Peyer's patch (tissue), 4 donors: ENCODE data around the gene ZDHHC8. TPM values are rescaled to one million over a fixed set of nuclear protein-coding genes. Genes with fewer than 3 reads are reported as not detected.

ENCODE experiments used
- DNase-seq, 3 donors: peaks; one replicate each; pipeline ENCODE4 v3.0.0-alpha.2; 2017 to 2019
- H3K27ac ChIP-seq, 4 donors: fragments of 200-600 bp; sonication (generic); one replicate each; pipeline ENCODE4 v1.5.1; 2016 to 2019
- H3K27me3 ChIP-seq, 2 donors: fragments of 200-600 bp; sonication (generic); one replicate each; pipeline ENCODE4 v1.5.1; 2019
- H3K36me3 ChIP-seq, 3 donors: fragments of 200-600 bp; sonication (generic); one replicate each; pipeline ENCODE4 v1.5.1; 2016 to 2019
- H3K4me1 ChIP-seq, 4 donors: fragments of 200-600 bp; sonication (generic); one replicate each; pipeline ENCODE4 v1.5.1; 2016 to 2019
- H3K4me3 ChIP-seq, 4 donors: fragments of 200-600 bp; sonication (generic); 1 replicate in 3 of 4; 2 replicates in 1 of 4; pipeline ENCODE4 v1.5.1; 2016 to 2019; ENCODE audit warnings: mild to moderate bottlenecking in 1 of 4
- H3K9me3 ChIP-seq, 4 donors: fragments of 200-600 bp; sonication (generic); one replicate each; pipeline ENCODE4 v1.5.1; 2016 to 2019; ENCODE audit warnings: mild to moderate bottlenecking in 1 of 4
- POLR2A ChIP-seq, 2 donors: fragments of 450-650 bp; IDR thresholded peaks; one replicate each; pipeline ENCODE4 v1.5.1; 2017; ENCODE audit warnings: antibody characterized with exemption in 2 of 2, mild to moderate bottlenecking in 2 of 2, moderate library complexity in 2 of 2
- total RNA-seq, 4 donors: library from RNA; depleted of rRNA; stranded (reverse); fragments of >200 nt; gene quantifications; one replicate each; pipeline ENCODE4 v1.1.0, GENCODE V29; 2016
- TF ChIP-seq, protein P1 (sequence below), 6 experiments: fragments of 450-650 bp in 4 of 6; fragments of 200-600 bp in 2 of 6; sonication (generic) in 1 of 6; IDR thresholded peaks; one replicate each; pipeline ENCODE4 v1.5.1; 2017 to 2019; ENCODE audit warnings: antibody characterized with exemption in 6 of 6, mild to moderate bottlenecking in 3 of 6, moderate library complexity in 1 of 6

The ZDHHC8 gene
- total RNA-seq, 4 donors from 2014 or later, result 4.1 to 37.0 (median 22.6) TPM

DNA sequence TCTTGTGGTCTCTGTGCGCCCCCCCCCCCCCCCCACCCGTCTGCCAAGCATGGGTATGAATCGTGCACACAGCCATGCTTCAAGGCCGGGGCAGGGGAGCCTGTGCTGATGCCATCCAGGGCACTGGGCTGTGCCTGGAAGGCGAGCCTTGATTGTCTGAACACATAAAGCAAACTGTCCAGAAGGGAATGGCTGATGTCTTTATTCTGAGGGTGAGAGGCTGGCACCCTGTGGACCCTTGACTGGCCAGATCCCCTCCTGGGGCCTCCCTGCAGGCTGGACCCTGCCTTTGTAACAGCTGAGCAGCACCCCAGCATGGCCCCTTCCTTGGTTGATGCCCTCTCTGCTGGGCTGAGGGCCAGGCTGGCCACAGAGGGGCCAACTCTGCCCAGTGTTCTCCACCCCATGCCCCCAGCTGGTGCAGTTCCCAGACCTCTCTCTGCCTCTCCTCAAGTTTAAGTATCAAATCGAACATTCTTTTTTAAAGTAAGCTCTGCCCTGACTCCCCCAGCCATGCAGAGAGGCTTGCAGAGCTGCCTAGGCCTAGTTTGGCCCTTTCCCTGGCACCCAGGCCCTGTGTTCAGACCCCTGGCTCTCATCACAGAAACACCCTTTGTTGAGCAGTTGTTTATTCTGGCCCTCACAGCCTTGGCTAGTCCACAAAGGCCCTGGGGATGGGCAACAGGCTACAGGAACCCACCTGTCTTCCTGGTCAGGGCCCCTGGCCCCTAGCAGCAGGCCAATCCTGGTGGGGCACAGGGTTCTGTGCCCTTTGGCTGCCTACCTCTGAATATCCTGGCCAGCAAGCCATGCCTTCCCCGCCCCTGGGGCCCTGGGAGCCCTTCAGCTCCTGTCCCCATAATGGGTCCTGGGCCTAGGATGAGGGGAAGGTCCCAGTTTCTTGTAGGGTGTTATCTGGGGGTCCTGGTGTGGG lies 19.6 kb upstream of the ZDHHC8 start:
- no peak for DNase-seq
- Histone ChIP-seq H3K27ac (peak overlapping the region in 1 of 4 donors; percentile 62), H3K9me3 (no peaks in the 10 kb centered on the region), H3K27me3 (no peaks in the 10 kb centered on the region), H3K4me1 (peaks cover 4 to 17% (median 13%) of the 10 kb centered on the region in 4 donors), H3K36me3 (peaks cover 0 to 85% (median 0%) of the 10 kb centered on the region in 3 donors), H3K4me3 (no peak overlapping the region)
- no peak for TF ChIP-seq POLR2A (IDR thresholded peaks at IDR 0.05)

DNA sequence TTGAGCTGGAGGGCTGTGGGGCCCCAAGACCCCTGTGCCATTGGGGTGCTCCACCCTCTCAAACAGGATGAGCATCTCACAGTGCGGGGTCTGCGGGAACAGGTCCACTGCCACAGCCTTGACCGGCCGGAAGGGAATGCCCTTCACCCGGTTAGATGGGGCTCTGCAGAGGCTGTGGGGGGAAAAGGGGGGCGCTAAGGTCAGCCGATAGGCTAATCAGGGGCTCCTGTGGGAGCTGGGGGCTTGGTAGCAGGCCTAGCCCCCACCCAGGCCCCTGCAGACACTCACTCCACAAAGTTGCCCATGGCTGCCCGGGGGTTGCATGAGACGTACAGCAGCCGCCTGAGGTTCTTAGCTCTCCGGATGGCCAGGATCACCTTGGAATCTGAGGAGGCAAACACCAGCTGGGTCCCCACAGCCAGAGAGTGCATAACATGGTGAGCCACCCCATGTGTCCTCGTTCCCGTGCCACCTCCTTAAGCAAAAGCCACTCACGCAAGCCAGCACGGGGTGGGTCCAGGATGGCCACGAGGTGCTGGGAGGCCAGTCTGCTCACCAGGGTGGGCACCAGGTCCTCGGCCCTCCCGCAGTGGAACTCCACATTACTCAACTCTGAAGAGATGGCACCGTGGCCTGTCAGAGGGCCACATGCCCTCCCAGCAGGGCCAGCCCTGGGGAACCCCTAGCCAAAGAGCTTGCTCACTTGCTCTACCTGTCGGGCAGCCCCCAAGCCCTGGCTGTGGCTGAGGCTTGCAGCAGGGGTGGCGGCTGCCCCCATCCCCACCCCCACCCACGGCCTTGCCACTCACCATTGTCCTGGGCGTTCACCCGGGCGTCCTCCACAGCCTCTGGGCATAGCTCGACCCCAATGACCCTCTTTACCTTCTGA lies 18.7 kb upstream of the ZDHHC8 start:
- DNase-seq, result no peak
- peaks cover 4 to 17% (median 13%) of the 10 kb centered on the region in 4 donors for H3K4me1 ChIP-seq
- TF ChIP-seq, protein P1, sequence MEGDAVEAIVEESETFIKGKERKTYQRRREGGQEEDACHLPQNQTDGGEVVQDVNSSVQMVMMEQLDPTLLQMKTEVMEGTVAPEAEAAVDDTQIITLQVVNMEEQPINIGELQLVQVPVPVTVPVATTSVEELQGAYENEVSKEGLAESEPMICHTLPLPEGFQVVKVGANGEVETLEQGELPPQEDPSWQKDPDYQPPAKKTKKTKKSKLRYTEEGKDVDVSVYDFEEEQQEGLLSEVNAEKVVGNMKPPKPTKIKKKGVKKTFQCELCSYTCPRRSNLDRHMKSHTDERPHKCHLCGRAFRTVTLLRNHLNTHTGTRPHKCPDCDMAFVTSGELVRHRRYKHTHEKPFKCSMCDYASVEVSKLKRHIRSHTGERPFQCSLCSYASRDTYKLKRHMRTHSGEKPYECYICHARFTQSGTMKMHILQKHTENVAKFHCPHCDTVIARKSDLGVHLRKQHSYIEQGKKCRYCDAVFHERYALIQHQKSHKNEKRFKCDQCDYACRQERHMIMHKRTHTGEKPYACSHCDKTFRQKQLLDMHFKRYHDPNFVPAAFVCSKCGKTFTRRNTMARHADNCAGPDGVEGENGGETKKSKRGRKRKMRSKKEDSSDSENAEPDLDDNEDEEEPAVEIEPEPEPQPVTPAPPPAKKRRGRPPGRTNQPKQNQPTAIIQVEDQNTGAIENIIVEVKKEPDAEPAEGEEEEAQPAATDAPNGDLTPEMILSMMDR (IDR thresholded peaks at IDR 0.05), result no peak
- TF ChIP-seq POLR2A (IDR thresholded peaks at IDR 0.05), result no peak

DNA sequence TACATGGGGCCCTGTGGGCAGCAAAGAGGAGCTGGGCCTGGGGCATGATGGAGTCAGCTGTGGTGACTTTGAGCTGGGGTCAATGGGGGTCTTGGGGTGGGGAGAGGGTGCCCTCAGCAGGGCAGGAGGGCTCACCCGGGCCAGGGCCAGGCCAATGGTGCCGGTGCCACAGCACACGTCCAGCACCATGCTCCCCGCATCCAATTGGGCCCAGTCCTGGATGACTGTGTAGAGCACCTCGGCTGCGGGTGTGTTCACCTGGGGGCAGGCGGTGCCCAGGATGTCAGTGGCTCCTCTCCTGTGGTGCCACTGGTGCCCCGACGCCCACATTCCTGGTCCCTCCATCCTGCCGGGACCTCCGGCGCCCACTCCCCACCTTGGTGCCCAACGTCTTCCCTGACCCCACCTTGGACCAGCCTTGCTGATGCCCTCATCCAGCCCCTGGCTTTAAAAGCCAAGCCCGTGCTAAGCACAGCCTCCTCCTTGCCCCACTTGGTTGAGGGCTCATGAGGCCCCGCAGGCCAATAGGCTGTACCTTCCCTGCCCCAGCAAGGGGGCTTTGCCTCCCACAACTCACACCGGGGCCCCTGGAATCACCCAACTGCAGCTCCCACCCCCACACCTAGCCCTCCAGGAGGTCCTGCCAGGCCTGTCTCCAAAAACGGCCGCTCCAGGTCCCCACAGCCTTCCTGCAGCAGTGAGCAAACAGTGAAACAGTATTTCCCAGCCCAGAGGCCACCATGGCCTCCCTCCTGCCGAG lies 17.9 kb upstream of the ZDHHC8 start:
- H3K27ac ChIP-seq, result no peak overlapping the region
- H3K4me3 ChIP-seq, result no peak overlapping the region
- no peaks in the 10 kb centered on the region for H3K9me3 ChIP-seq
- no peaks in the 10 kb centered on the region for H3K27me3 ChIP-seq
- no peak for DNase-seq
- TF ChIP-seq POLR2A (IDR thresholded peaks at IDR 0.05), result no peak
- TF ChIP-seq, protein P1 (IDR thresholded peaks at IDR 0.05), result no peak
- H3K36me3 ChIP-seq, result peaks cover 0 to 67% (median 0%) of the 10 kb centered on the region in 3 donors
- peaks cover 4 to 25% (median 16%) of the 10 kb centered on the region in 4 donors for H3K4me1 ChIP-seq

More for the DNA sequence above, 18.7 kb upstream of the ZDHHC8 start:
- H3K27ac ChIP-seq, result peak overlapping the region in 1 of 4 donors; percentile 62
- H3K27me3 ChIP-seq, result no peaks in the 10 kb centered on the region
- peaks cover 0 to 76% (median 0%) of the 10 kb centered on the region in 3 donors for H3K36me3 ChIP-seq
- no peak overlapping the region for H3K4me3 ChIP-seq
- H3K9me3 ChIP-seq, result no peaks in the 10 kb centered on the region

DNA sequence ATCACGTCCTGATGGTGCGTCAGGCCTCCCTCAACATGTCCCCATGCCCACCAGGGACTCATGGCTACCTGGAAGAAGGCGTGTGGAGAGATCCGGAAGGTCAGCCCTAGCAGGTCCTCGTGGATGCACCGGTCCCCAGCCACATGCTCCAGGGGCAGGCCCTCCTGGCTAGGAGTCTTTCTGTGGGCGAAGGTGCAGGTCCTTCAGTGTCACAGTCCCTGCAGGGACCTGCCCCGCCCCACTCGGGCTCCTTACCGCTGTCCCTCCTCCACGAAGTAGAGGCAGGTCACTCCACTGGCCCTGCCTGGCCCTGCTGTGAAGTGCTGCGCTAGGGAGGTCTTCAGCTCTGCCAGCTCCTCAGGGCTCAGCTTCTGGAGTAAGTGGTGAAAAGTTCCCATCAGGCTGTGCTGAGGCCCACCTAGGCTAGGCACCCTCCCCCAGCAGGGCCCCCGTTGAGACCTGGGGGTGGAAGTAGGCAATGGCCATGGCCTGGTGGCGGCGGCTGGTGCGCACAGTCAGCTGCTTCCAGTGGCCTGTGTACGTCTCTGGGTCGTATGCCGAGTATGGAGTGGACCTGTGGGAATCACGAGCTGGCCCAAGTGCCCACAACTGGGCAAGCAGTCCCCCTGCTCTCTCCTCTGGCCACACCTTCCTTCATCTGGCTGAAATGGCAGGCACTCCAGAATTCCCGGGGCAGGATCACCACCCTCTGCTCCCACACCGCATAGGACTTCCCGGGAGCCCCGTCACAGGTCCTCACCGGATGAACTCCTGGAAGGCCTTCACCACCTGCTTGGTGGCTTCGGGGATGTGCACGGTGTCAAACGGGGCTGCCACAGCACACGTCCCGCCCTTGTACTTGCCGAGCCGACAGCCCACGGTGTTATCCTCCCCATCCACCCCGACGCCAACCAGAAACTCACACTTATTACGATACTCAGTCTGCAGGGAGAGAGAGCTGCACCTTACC lies 16.8 kb upstream of the ZDHHC8 start:
- Histone ChIP-seq H3K4me1 (peaks cover 6 to 34% (median 17%) of the 10 kb centered on the region in 4 donors), H3K36me3 (peaks cover 0 to 66% (median 0%) of the 10 kb centered on the region in 3 donors), H3K27ac (no peak overlapping the region), H3K9me3 (no peaks in the 10 kb centered on the region), H3K27me3 (no peaks in the 10 kb centered on the region), H3K4me3 (no peak overlapping the region)
- TF ChIP-seq, protein P1 (IDR thresholded peaks at IDR 0.05), result no peak
- TF ChIP-seq POLR2A (IDR thresholded peaks at IDR 0.05), result no peak
- no peak for DNase-seq
